HG03558 (cell line): ENCODE measurements around the gene VPS37D.
"Not testable (repeated sequence)": the region's sequence is repeated elsewhere in the genome, so short reads cannot be mapped to it uniquely, and the experiment has no call there.

Source experiments
- ATAC-seq: cut with Tn5 transposase; IDR thresholded peaks from one replicate; pipeline ENCODE4 v1.9.1; 2021; ENCODE audit warnings: moderate number of reproducible peaks; ENCODE audit not compliant: unreplicated experiment; ENCODE audit errors: extremely low read depth

Gene VPS37D

GRCh38 chr7:73667344-73668102 is at the start of gene VPS37D:
VPS37D (plus strand) TSS chr7:73667831; CDS start chr7:73667959, 128 bp downstream.
- no peak for ATAC-seq

- ATAC-seq = no peak
Measured at GRCh38 chr7:73618538-73618937, 49.1 kb upstream of the VPS37D start.

- ATAC-seq = not testable (repeated sequence)
Measured at GRCh38 chr7:73619394-73619793, 48.2 kb upstream of the VPS37D start.

- ATAC-seq = no peak
Measured at GRCh38 chr7:73621168-73622063, 46.2 kb upstream of the VPS37D start.

- no peak for ATAC-seq
Measured at GRCh38 chr7:73622527-73622908, 45.1 kb upstream of the VPS37D start.

GRCh38 chr7:73622909-73623797 is 44.5 kb upstream of the VPS37D start:
- ATAC-seq = no peak

GRCh38 chr7:73623798-73624668 is 43.6 kb upstream of the VPS37D start, which contains the start of gene MLXIPL:
MLXIPL (minus strand) TSS chr7:73624522; CDS start chr7:73624492, 30 bp downstream.
- ATAC-seq = no peak

- no peak for ATAC-seq
Measured at GRCh38 chr7:73624669-73625001, 43.0 kb upstream of the VPS37D start.

- ATAC-seq = no peak
Measured at GRCh38 chr7:73625276-73625675, 42.4 kb upstream of the VPS37D start.

GRCh38 chr7:73626814-73627213 is 40.8 kb upstream of the VPS37D start:
- ATAC-seq = no peak

- no peak for ATAC-seq
Measured at GRCh38 chr7:73628504-73628903, 39.1 kb upstream of the VPS37D start.

GRCh38 chr7:73631558-73631957 is 36.1 kb upstream of the VPS37D start:
- ATAC-seq = no peak

GRCh38 chr7:73633323-73633722 is 34.3 kb upstream of the VPS37D start:
- ATAC-seq = no peak

- ATAC-seq = no peak
Measured at GRCh38 chr7:73633844-73634243, 33.8 kb upstream of the VPS37D start.

GRCh38 chr7:73635428-73636200 is 32.0 kb upstream of the VPS37D start:
- no peak for ATAC-seq

GRCh38 chr7:73638911-73639310 is 28.7 kb upstream of the VPS37D start:
- ATAC-seq = no peak

- ATAC-seq = no peak
Measured at GRCh38 chr7:73642834-73643233, 24.8 kb upstream of the VPS37D start.

GRCh38 chr7:73644688-73645286 is 22.8 kb upstream of the VPS37D start:
- no peak for ATAC-seq
